Peyer's patch (tissue), 4 donors: ENCODE results near the gene ZFYVE26.

Experiments
- POLR2A ChIP-seq, 2 donors: fragments of 450-650 bp; IDR thresholded peaks; one replicate each; pipeline ENCODE4 v1.5.1; 2017; ENCODE audit warnings: antibody characterized with exemption in 2 of 2, mild to moderate bottlenecking in 2 of 2, moderate library complexity in 2 of 2
- TF ChIP-seq, protein P1 (sequence below), 6 experiments: fragments of 450-650 bp in 4 of 6; fragments of 200-600 bp in 2 of 6; sonication (generic) in 1 of 6; IDR thresholded peaks; one replicate each; pipeline ENCODE4 v1.5.1; 2017 to 2019; ENCODE audit warnings: antibody characterized with exemption in 6 of 6, mild to moderate bottlenecking in 3 of 6, moderate library complexity in 1 of 6

DNA sequence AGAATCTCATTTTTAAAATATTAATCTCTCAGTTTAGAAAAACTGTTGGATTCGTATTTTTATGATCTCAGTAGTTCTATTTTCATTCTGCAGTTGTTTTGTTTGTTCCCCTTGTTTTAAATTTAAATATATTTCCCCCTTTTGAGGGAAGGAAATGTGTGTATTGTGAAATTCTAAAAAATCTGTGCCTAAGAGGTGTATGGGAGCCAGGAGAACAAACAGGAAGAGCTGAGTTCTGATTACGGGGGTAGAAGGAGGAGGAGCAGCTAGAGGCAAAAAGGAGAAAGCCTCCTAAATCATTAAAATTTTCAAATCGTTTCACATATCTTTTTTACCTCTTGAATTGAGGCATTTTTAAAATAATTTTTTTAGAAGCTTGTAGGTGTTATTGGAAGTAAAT is 112.4 kb downstream of the ZFYVE26 start:
- no peak for TF ChIP-seq POLR2A (IDR thresholded peaks at IDR 0.05)
- TF ChIP-seq, protein P1, sequence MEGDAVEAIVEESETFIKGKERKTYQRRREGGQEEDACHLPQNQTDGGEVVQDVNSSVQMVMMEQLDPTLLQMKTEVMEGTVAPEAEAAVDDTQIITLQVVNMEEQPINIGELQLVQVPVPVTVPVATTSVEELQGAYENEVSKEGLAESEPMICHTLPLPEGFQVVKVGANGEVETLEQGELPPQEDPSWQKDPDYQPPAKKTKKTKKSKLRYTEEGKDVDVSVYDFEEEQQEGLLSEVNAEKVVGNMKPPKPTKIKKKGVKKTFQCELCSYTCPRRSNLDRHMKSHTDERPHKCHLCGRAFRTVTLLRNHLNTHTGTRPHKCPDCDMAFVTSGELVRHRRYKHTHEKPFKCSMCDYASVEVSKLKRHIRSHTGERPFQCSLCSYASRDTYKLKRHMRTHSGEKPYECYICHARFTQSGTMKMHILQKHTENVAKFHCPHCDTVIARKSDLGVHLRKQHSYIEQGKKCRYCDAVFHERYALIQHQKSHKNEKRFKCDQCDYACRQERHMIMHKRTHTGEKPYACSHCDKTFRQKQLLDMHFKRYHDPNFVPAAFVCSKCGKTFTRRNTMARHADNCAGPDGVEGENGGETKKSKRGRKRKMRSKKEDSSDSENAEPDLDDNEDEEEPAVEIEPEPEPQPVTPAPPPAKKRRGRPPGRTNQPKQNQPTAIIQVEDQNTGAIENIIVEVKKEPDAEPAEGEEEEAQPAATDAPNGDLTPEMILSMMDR (IDR thresholded peaks at IDR 0.05) = no peak
